Ecto neural progenitor cell (in vitro differentiated cells): Measurements from ENCODE around the gene LHX4.

Experiments
- DNase-seq: peaks from one replicate; pipeline ENCODE4 v3.0.0-alpha.2; 2018; ENCODE audit warnings: low spot score

Gene LHX4

GRCh38 chr1:180271272-180272255 is 41.5 kb downstream of the LHX4 start:
- DNase-seq, result no peak

DNA sequence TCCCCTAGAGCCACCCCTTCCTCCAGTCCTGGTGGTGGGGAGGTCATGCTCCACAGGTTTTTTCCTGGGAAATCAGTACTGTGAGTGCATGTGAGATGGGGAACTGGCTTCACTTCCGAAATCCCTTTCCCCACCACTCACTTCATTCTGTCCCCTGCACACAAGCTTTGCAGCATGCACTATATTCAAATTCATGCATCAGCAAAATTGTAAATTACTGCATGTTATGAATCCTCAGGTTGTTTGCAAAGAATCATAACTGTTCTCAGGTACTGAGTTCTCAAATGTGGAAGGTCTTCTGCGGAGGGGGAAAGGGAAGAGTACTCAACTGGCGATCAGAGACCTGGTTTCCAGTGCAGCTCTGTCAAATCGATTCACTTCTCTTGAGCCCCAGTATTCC is 42.3 kb downstream of the LHX4 start:
- DNase-seq, result no peak

- no peak for DNase-seq
Observed at GRCh38 chr1:180273066-180273465, 43.0 kb downstream of the LHX4 start.

DNA sequence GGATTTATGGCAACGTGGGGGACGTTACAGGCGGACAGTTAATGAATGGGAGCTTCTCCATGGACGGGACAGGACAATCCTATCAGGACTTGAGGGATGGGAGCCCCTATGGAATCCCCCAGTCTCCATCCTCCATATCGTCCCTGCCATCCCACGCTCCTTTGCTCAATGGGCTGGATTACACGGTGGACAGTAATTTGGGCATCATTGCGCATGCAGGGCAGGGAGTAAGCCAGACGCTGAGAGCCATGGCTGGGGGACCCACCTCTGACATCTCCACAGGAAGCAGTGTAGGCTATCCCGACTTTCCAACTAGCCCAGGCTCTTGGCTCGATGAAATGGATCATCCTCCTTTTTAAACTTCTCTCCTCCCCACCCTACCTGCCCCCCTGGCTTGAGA is 44.2 kb downstream of the LHX4 start:
- DNase-seq, result no peak

DNA sequence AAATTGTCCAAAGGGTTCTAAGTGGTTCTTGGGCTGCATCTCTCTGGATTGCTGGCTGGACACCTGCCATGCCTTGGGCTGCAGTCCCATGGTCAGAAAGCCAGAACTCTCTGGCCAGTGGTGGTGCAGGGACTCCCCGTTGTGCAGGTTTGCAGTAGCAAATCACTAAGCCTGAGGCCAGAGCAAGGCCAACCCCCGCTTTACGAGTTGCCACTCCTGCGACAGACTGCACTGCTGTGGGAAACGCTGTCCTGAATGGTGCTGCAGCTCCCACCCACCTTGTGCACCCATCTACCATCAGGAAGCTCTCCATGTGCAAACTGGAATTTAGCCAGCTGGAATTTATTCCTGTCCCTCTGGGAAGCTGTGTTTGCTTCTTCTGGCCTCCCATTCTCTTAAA is 45.7 kb downstream of the LHX4 start:
- DNase-seq, result no peak

- no peak for DNase-seq
Observed at GRCh38 chr1:180277476-180278193, 47.6 kb downstream of the LHX4 start.

GRCh38 chr1:180278194-180278515 is 48.1 kb downstream of the LHX4 start:
- no peak for DNase-seq

DNA sequence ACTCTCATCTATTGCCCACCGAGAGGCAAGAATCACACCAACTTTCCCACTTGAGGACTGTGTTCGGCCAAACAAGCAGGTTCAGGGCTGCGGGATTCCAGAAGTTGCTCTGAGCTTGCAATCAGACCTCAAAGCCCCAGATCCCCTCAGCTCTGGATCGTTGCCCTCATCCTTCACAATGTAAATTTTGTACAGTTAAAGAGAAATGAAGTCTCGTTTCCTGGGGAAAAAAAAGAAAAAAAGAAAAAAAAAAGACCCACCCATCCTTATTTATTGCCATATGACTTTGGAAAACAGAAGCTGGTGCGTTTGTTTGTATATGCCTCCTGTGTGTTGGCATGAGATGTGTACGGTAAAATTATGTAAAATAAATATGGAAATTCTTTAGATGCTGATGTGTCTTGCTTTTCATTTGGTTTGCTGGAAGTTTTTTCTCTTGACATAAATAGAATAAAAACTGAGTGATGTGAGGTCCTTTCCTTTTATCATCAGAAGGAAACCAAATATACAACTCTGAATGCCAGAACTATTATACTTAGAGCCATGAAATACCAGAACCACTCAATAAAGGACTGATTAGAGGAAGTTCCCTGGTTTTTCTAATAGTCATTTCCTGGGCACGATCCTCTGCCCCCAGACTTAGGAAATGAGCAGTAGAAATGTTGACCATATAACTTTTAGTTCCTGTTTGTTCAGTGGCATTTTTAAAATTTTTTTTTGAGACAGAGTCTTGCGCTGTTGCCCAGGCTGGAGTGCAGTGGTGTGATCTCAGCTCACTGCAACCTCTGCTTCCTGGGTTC is 48.7 kb downstream of the LHX4 start:
- no peak for DNase-seq

- no peak for DNase-seq
Observed at GRCh38 chr1:180279651-180280050, 49.6 kb downstream of the LHX4 start.

DNA sequence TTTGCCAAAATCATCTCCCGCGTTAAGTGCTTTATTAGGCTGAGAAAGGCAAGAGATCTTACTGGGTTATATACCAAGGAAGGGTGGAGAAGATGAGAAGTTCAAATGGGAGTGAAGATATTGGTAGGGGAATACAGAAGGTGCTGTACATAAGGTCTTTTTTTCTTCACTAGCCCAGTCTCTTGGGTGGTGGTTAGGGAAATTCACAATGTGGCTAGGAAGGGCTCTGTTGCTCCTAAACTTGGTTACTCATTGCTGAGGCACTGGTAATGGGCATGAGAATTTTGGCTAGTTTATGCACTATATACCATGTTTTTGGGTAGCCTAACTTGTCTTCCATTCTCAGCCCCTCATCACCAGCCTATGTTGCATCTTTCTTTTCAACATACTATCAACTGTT is 50.6 kb downstream of the LHX4 start:
- DNase-seq, result no peak

DNA sequence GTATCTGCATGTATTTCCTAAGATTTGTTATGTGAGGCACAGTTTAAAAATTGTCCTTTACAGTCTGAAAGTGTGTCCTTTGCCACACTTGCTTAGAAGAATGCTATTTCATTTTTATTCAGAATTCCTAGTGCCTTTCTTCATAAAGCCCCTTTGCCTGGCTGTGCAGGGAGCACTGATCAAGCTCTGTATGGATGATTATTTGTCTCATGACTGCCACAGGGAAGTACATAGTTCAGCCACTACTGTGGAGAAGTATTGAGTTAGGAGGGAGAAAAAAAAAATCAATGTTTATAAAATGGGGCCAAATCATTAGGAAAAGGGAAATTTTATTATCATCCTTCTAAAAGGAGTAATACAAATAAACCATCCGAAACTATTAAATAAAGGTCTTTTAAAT is 51.4 kb downstream of the LHX4 start:
- no peak for DNase-seq

GRCh38 chr1:180282401-180283044 is 52.5 kb downstream of the LHX4 start:
- DNase-seq, result no peak

DNA sequence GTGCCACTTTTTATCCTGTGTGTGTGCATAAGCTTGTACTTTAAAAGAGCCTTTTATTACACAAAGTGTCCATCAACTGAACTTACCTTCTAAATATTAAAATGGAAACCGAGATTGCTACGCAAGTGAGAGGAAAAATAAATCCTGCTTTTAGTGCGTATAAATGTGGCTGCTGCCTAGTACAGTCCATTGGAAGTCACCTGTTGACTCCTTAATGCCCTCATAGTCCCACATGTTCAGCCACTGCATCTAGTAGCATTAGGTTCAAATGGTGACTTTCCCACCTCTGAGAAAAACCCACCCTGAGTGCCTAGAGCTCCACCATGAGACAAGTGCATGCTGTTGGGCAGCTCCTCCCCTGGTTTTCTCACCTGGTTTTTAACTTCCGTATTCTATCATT is 53.0 kb downstream of the LHX4 start:
- DNase-seq, result no peak

GRCh38 chr1:180286417-180286816 is 56.4 kb downstream of the LHX4 start:
- no peak for DNase-seq

DNA sequence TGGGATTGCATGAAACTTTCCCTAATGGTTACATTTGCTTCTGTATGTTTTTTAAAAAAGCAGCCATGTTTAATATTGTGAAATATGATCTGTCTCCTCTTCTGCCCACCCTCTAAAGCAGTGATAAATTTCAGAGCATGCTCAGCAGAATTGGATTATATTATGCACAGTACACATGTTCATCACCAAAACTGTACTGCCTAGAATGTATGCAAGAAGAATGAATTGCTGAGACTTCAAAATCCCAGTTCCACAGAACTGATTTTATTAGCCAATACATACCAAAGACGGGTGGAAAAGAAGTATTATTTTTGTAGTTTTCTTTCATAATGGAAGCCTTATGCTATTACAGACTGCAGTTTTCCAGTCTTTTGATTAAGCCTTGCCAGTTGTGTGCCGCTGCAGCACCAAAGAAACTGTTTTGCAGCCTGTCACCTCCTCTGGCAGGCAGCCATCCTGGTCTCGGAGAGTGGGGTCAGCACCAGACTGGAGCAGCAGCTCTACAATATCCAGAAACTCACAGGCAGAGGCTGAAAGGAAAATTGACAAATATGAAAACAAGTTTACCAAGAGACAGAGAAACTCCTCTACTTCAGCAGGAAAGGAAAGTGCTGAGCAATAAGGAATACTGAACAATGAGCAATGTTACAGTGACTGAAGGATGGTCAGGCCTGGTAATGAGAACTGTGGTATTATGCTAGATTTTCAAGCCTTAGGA is 58.1 kb downstream of the LHX4 start:
- no peak for DNase-seq

DNA sequence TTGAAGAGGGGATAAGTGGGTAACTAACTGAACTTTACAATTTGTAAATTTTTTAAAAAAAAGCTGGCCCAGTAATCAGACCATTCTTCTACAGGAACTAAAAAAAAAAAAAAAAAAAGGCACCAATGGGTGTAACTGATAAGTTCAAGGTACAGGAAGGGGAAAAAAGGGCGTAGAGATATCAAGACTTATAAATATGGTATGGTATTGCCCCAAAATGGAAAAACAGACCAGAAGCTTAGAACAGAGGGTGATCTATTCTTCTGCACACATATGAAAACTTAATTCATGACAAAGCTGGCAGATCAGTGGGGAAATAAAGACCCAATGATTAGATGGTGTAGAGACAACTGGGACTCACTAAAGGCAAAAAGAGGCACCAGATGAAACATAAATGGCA is 58.9 kb downstream of the LHX4 start:
- no peak for DNase-seq

DNA sequence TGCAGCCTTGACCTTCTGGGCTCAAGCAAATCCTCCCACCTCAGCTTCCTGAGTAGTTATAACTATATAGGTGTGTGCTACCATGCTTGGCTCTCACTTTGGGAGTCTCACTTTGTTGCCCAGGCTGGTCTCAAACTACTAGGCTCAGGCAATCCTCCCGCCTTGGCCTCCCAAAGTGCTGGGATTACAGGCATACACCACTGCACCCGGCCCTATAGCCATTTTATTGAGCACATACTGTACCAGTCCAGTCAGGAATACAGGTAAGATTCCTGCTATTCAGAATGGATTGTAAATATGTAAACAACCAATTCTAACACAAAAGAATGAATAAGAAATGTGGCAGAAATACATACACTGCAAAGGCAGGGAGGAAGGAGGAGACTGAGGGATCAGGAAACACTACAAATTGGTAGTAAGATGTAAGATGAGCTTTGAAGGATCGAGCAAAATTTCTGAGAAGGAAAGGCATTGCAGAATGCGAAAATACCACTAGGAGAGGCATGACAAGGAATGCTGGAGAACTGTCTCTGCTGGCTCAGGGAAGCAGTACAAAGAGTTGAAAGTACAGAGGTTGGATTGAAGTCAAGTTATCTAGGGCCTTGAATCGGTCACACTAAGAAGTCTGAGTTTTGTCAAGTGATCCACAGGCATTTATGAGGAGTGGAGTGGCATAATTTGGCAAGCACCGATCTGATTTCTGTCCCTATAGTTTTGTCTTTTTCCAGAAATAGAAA is 60.4 kb downstream of the LHX4 start:
- DNase-seq, result no peak

DNA sequence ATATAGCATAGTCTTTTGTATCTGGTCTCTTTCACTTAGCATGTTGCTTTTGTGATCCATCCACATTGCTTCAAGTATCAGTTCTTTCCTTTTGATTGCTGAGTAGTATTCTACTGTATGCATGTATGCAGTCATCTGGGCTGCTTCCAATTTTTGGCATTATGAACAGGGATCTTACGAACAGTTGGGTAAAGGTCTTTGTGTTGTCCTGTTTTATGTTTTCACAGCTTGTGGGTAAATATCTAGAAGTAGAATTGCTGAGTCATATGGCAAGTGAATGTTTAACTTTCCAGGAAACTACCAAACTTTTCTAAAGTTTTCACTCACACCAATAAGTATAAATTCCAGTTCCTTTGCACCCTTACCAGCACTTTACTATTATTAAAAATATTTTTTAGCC is 60.9 kb downstream of the LHX4 start:
- DNase-seq, result no peak

DNA sequence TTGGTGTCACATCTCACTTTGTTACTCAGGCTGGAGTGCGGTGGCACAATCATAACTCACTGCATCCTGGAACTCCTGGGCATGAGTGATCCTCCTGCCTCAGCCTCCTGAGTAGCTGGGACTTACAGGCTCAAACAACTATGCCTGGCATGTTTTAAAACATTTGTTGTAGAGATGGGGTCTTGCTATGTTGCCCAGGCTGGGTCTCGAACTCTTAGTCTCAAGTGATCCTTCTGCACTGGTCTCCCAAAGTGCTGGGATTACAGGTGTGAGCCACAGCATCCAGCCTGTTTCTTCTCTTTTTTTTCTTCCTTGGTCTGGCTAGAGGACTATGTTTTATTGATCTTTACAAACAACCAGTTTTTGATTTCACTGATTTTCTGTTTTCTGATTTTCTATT is 64.6 kb downstream of the LHX4 start:
- DNase-seq, result no peak

GRCh38 chr1:180295999-180296398 is 65.9 kb downstream of the LHX4 start:
- no peak for DNase-seq
